C1 segment of cervical spinal cord (tissue), 14 donors: ENCODE data around the gene GHRL.
A peak's percentile ranks its signal among the peaks of the same experiment; 100 is the strongest.

ENCODE experiments used
- DNase-seq, 14 donors: peaks; one replicate each; lab custom pipeline; 2025; lab: John Stamatoyannopoulos, UW

The GHRL gene

GRCh38 chr3:10327592-10327991 is 34.8 kb upstream of the GHRL start:
- DNase-seq, result no peak

GRCh38 chr3:10322352-10322710 is 29.6 kb upstream of the GHRL start:
- no peak for DNase-seq

GRCh38 chr3:10321630-10322351 is 29.0 kb upstream of the GHRL start:
- DNase-seq, result no peak

GRCh38 chr3:10320320-10320677 is 27.6 kb upstream of the GHRL start:
- no peak for DNase-seq

- DNase-seq, result no peak
Observed at GRCh38 chr3:10319804-10320203, 27.1 kb upstream of the GHRL start.

GRCh38 chr3:10319251-10319650 is 26.5 kb upstream of the GHRL start:
- no peak for DNase-seq

GRCh38 chr3:10317961-10318350 is 25.2 kb upstream of the GHRL start:
- DNase-seq, result no peak

GRCh38 chr3:10317311-10317960 is 24.7 kb upstream of the GHRL start:
- DNase-seq, result no peak

GRCh38 chr3:10315771-10316344 is 23.1 kb upstream of the GHRL start:
- peak in 6 of 14 donors; percentile 5 to 66 (median 12) for DNase-seq

GRCh38 chr3:10315101-10315500 is 22.4 kb upstream of the GHRL start:
- no peak for DNase-seq

- DNase-seq, result no peak
Observed at GRCh38 chr3:10312861-10313260, 20.1 kb upstream of the GHRL start.

- no peak for DNase-seq
Observed at GRCh38 chr3:10312391-10312790, 19.6 kb upstream of the GHRL start.

GRCh38 chr3:10311710-10312109 is 19.0 kb upstream of the GHRL start:
- DNase-seq, result no peak

GRCh38 chr3:10310578-10310977 is 17.8 kb upstream of the GHRL start:
- no peak for DNase-seq

- DNase-seq, result no peak
Observed at GRCh38 chr3:10309736-10310135, 17.0 kb upstream of the GHRL start.

- DNase-seq, result no peak
Observed at GRCh38 chr3:10308678-10309077, 15.9 kb upstream of the GHRL start.

- DNase-seq, result no peak
Observed at GRCh38 chr3:10306156-10306555, 13.4 kb upstream of the GHRL start.

GRCh38 chr3:10305331-10305902 is 12.7 kb upstream of the GHRL start:
- DNase-seq, result peak in 1 of 14 donors; percentile 44

- DNase-seq, result no peak
Observed at GRCh38 chr3:10304905-10305304, 12.2 kb upstream of the GHRL start.

- no peak for DNase-seq
Observed at GRCh38 chr3:10303785-10304184, 11.0 kb upstream of the GHRL start.

GRCh38 chr3:10303105-10303504 is 10.4 kb upstream of the GHRL start:
- no peak for DNase-seq

GRCh38 chr3:10300087-10300486 is 7.3 kb upstream of the GHRL start:
- DNase-seq, result no peak

- DNase-seq, result no peak
Observed at GRCh38 chr3:10299679-10300078, 6.9 kb upstream of the GHRL start.
